ENCODE results near the gene PCSK4. TPM values are rescaled to one million over a fixed set of nuclear protein-coding genes. Genes with fewer than 3 reads are reported as not detected.

PCSK4 gene
- total and polyA plus RNA-seq, 2 of the 13 experiments (the other 11 are each of a cell fraction or from before 2014, with no cell fraction given) = 2.0 to 2.7 TPM

DNA sequence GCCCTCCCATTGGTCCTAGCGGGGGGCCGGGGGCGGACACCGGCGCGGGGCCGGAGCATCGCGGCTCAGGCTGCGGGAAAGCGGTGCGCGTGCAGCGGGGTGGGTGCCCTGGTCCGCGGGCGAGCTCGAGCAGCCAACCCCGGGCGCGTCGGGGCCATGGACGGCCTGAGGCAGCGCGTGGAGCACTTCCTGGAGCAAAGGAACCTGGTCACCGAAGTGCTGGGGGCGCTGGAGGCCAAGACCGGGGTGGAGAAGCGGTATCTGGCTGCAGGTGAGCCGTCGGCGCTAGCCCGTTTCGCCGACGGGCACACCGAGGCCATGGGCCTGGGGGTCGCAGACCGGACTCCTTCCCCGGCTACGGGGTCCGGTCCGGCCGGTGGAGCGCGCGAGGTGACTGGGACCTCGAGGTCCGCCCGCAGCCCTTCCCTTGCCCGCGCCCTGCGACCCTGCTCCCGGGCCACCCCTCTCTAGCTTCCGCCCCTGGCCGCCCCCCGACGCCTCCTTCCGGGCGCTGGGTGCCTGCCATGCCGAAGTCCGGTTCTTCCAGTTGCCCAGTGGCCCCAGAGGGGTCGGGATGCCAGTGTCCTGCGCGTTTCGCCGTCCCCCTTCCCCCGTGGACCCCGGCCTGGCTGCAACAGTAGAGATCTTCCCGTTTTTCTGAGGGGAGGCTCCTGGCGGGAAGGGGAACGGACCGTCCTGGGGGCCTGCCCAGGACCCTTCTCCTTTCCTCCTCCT is 1.1 kb upstream of the PCSK4 start, which contains the start of gene REEP6 (continued):
- TF ChIP-seq POGZ (CRISPR knock-in tag; IDR thresholded peaks at IDR 0.05) (peak; percentile 13; the same call in 1 of the 2 replicates), DR1 (CRISPR knock-in tag; IDR thresholded peaks at IDR 0.05) (no peak), ZGPAT (CRISPR knock-in tag; IDR thresholded peaks at IDR 0.05) (peak; percentile 12; the same call in 1 of the 2 replicates), HOXA7 (CRISPR knock-in tag; IDR thresholded peaks at IDR 0.05) (no peak), ZMYM3 (CRISPR knock-in tag; IDR thresholded peaks at IDR 0.05) (peak; percentile 92), ZNF263 (CRISPR knock-in tag; IDR thresholded peaks at IDR 0.05) (peak; percentile 75), MEIS2 (CRISPR knock-in tag; IDR thresholded peaks at IDR 0.05) (peak; percentile 79; the same call in 1 of the 2 replicates), MXI1 (IDR thresholded peaks at IDR 0.05; ENCODE audit: borderline replicate concordance, low read depth, low read length) (peak; percentile 74; the same call in 1 of the 3 replicates), ZFY (CRISPR knock-in tag; IDR thresholded peaks at IDR 0.05) (peak; percentile 76), ZNF607 (CRISPR knock-in tag; IDR thresholded peaks at IDR 0.05; ENCODE audit: borderline replicate concordance) (no peak), NFKB2 (CRISPR knock-in tag; IDR thresholded peaks at IDR 0.05; ENCODE audit: borderline replicate concordance) (peak; percentile 78; the same call in 1 of the 2 replicates), PPARG (CRISPR knock-in tag; conservative IDR thresholded peaks at IDR 0.05) (0 out of 2 replicates have a peak, but pooled peaks have one; percentile 24), ZNF3 (CRISPR knock-in tag; IDR thresholded peaks at IDR 0.05) (no peak), AGO2 (optimal IDR thresholded peaks at IDR 0.05; ENCODE audit: low read depth, low read length) (peak; percentile 72), POLR2AphosphoS5 (IDR thresholded peaks at IDR 0.05; ENCODE audit: low read depth, low read length) (peak; percentile 77), TAF1 (CRISPR knock-in tag; IDR thresholded peaks at IDR 0.05) (peak; percentile 80), KLF11 (CRISPR knock-in tag; IDR thresholded peaks at IDR 0.05) (no peak), ZSCAN9 (CRISPR knock-in tag; IDR thresholded peaks at IDR 0.05; ENCODE audit: borderline replicate concordance) (no peak), ZFP36L1 (CRISPR knock-in tag; IDR thresholded peaks at IDR 0.05) (no peak), ZNF570 (CRISPR knock-in tag; IDR thresholded peaks at IDR 0.05; ENCODE audit: borderline replicate concordance) (no peak), THAP11 (CRISPR knock-in tag; IDR thresholded peaks at IDR 0.05) (no peak), ZNF205 (CRISPR knock-in tag; IDR thresholded peaks at IDR 0.05) (no peak), NKX3-1 (CRISPR knock-in tag; IDR thresholded peaks at IDR 0.05) (no peak), PRDM15 (CRISPR knock-in tag; IDR thresholded peaks at IDR 0.05) (0 out of 2 replicates have a peak, but pooled peaks have one; percentile 43), HNRNPUL1 (IDR thresholded peaks at IDR 0.05; ENCODE audit: low read depth, low read length) (no peak), SP4 (CRISPR knock-in tag; IDR thresholded peaks at IDR 0.05) (peak; percentile 86; the same call in 1 of the 2 replicates), ZNF614 (CRISPR knock-in tag; IDR thresholded peaks at IDR 0.05; ENCODE audit: borderline replicate concordance) (no peak)
- TF ChIP-seq, protein P1, sequence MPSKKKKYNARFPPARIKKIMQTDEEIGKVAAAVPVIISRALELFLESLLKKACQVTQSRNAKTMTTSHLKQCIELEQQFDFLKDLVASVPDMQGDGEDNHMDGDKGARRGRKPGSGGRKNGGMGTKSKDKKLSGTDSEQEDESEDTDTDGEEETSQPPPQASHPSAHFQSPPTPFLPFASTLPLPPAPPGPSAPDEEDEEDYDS (CRISPR knock-in tag; IDR thresholded peaks at IDR 0.05) = no peak

All from HepG2 (cell line).